DMS153 treated with DMSO at 0.1 percent for 48 hours (cell line): ENCODE measurements around the gene HSPA1A.
"Not testable (repeated sequence)": the region's sequence is repeated elsewhere in the genome, so short reads cannot be mapped to it uniquely, and the experiment has no call there.

Experiments used
- DNase-seq: peaks from one replicate; lab custom pipeline; 2025; ENCODE audit not compliant: unreplicated experiment; lab: John Stamatoyannopoulos, UW

Gene HSPA1A

GRCh38 chr6:31862344-31863235 lies 47.2 kb downstream of the HSPA1A start, which contains the start of gene NEU1:
NEU1 (minus strand) TSS chr6:31862821; CDS start chr6:31862776, 45 bp downstream.
- peak; percentile 97 for DNase-seq

- DNase-seq: not testable (repeated sequence)
These were observed 48.8 kb downstream of the HSPA1A start for GRCh38 chr6:31864123-31864562.

GRCh38 chr6:31864818-31865204 lies 49.5 kb downstream of the HSPA1A start:
- no peak for DNase-seq

DNA sequence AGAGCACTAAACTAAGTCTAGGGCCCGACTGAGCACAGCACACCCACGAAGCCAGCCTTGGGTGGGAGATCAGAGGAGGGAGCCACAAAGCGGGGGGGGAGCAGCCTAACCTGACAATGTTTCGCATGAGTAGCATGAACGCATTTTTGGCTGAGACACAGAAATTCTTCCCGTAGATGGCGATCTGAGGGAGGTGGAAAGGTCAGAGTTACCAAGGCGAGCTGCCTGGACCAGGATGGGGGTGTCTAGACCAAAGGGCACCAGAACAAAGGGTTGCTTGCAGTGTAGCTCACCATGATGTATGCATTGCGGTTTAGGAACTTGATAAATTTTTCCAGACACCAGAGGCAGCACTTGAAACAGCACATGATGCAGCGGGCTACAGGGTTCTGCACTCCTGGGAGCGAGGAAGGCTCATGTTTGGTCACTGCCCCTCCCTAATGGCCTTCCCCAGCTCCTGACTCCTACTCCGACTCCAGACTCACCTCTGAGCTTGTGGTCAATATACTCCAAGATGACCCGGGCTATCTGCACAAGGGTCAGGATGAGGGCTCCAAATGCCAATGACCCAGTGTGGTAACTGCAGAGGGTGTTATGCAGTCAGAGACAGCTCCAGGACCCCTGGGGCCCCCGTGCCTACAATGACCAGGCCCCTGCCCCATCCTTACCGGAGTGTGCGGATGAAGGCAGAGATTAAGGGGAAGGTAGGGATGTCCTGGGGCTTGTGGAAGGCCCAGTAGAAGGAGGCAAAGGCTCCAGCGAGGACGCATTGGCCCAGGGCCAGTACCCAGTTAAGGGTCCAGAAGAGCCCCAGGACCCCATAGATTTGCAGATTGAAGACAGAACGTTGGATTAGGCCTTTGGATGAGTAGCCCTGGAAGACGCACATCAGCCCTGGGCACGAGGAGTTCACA lies 50.1 kb downstream of the HSPA1A start:
- DNase-seq: no peak
